Neuronal stem cell (in vitro differentiated cells): ENCODE measurements around the gene MYO19.
A peak's percentile ranks its signal among the peaks of the same experiment; 100 is the strongest.

Experiments used
- DNase-seq: peaks from one replicate; pipeline ENCODE4 v3.0.0-alpha.2; 2013; ENCODE audit warnings: low spot score
- H2AFZ ChIP-seq: one replicate; pipeline ENCODE4 v1.6.1; 2013; ENCODE audit warnings: mild to moderate bottlenecking, low read length, inconsistent platforms
- H2AK5ac ChIP-seq: 2 replicates; pipeline ENCODE4 v1.6.1; 2013; ENCODE audit warnings: low read depth, mild to moderate bottlenecking, inconsistent platforms, low read length, moderate library complexity, mixed read lengths
- H2BK120ac ChIP-seq: 2 replicates; pipeline ENCODE4 v1.6.1; 2013; ENCODE audit warnings: low read depth, mild to moderate bottlenecking, inconsistent platforms, low read length, moderate library complexity, mixed read lengths
- H2BK12ac ChIP-seq: one replicate; pipeline ENCODE4 v1.6.1; 2013; ENCODE audit warnings: low read length, inconsistent platforms
- H2BK15ac ChIP-seq: 2 replicates; pipeline ENCODE4 v1.6.1; 2013; ENCODE audit warnings: mild to moderate bottlenecking, low read length, inconsistent platforms, mixed read lengths
- H2BK5ac ChIP-seq: one replicate; pipeline ENCODE4 v1.6.1; 2013; ENCODE audit warnings: inconsistent platforms, mild to moderate bottlenecking, low read length, moderate library complexity
- H3K14ac ChIP-seq: one replicate; pipeline ENCODE4 v1.6.1; 2013; ENCODE audit warnings: low read length, inconsistent platforms
- H3K18ac ChIP-seq: 2 replicates; pipeline ENCODE4 v1.6.1; 2013; ENCODE audit warnings: low read length, inconsistent platforms
- H3K23ac ChIP-seq: 2 replicates; pipeline ENCODE4 v1.6.1; 2013; ENCODE audit warnings: low read depth, mild to moderate bottlenecking, mixed read lengths, low read length, inconsistent platforms; ENCODE audit not compliant: poor library complexity
- H3K27ac ChIP-seq: replicated peaks from 3 replicates; pipeline ENCODE4 v1.5.1; 2013; ENCODE audit warnings: low read length, inconsistent platforms
- H3K27me3 ChIP-seq, 3 experiments: 2 replicates each; pipeline ENCODE4 v1.6.1; 2013; ENCODE audit warnings: low read length in 3 of 3, mild to moderate bottlenecking in 2 of 3, inconsistent platforms in 1 of 3, low read depth in 1 of 3, mixed read lengths in 1 of 3, moderate library complexity in 1 of 3; ENCODE audit not compliant: control insufficient read depth in 3 of 3, insufficient read depth in 3 of 3
- H3K36me3 ChIP-seq, 2 donors: replicated peaks in 1 of 2; 2 replicates each; pipeline ENCODE4 v1.6.1; 2013; ENCODE audit warnings: low read length in 2 of 2; ENCODE audit not compliant: control insufficient read depth in 2 of 2, insufficient read depth in 2 of 2
- H3K4ac ChIP-seq: 2 replicates; pipeline ENCODE4 v1.6.1; 2013; ENCODE audit warnings: inconsistent platforms, mild to moderate bottlenecking, low read length, moderate library complexity
- H3K4me1 ChIP-seq, 2 donors: 1 replicate in 1 of 2; 2 replicates in 1 of 2; pipeline ENCODE4 v1.6.1; 2013; ENCODE audit warnings: low read length in 2 of 2, low read depth in 1 of 2; ENCODE audit not compliant: control insufficient read depth in 2 of 2, insufficient read depth in 1 of 2
- H3K4me2 ChIP-seq: one replicate; pipeline ENCODE4 v1.6.1; 2013; ENCODE audit warnings: mild to moderate bottlenecking, low read length, inconsistent platforms; ENCODE audit not compliant: insufficient read depth, poor library complexity, severe bottlenecking
- H3K4me3 ChIP-seq, 2 donors: 2 replicates each; pipeline ENCODE4 v1.5.1; 2013; ENCODE audit warnings: low read length in 2 of 2, mild to moderate bottlenecking in 2 of 2, inconsistent platforms in 1 of 2, moderate library complexity in 1 of 2
- H3K79me1 ChIP-seq: one replicate; pipeline ENCODE4 v1.6.1; 2013; ENCODE audit warnings: low read depth, mild to moderate bottlenecking, inconsistent platforms, low read length, moderate library complexity
- H3K9ac ChIP-seq: one replicate; pipeline ENCODE4 v1.6.1; 2013; ENCODE audit warnings: mild to moderate bottlenecking, low read depth, low read length, inconsistent platforms; ENCODE audit not compliant: poor library complexity
- H3K9me3 ChIP-seq, 2 donors: replicated peaks in 1 of 2; 2 replicates each; pipeline versions ENCODE3 to v1.6.1; 2013; ENCODE audit warnings: low read length in 2 of 2, mild to moderate bottlenecking in 2 of 2, inconsistent platforms in 1 of 2, low read depth in 1 of 2, mixed read lengths in 1 of 2, moderate library complexity in 1 of 2; ENCODE audit not compliant: control insufficient read depth in 2 of 2, insufficient read depth in 1 of 2
- H4K8ac ChIP-seq: one replicate; pipeline ENCODE4 v1.6.1; 2013; ENCODE audit warnings: low read depth, mild to moderate bottlenecking, inconsistent platforms, low read length, moderate library complexity
- H4K91ac ChIP-seq: one replicate; pipeline ENCODE4 v1.6.1; 2013; ENCODE audit warnings: low read length, low read depth, mild to moderate bottlenecking, inconsistent platforms; ENCODE audit not compliant: poor library complexity
- WGBS, 2 donors: extraction: QIAGEN DNeasy Blood & Tissue Kit; methylation state at CpG; one replicate each; pipeline ENCODE4 v1.1.7; 2013; ENCODE audit warnings: missing lambda C conversion rate in 2 of 2, mixed read lengths in 1 of 2; ENCODE audit not compliant: insufficient read length in 2 of 2, insufficient replicate concordance in 1 of 2; ENCODE audit errors: extremely low coverage in 2 of 2; 5-methylcytosine and 5-hydroxymethylcytosine counted together

Gene MYO19

GRCh38 chr17:36532435-36532975, 2.2 kb downstream of the MYO19 start:
- Histone ChIP-seq H3K79me1 (no peaks in the 10 kb centered on the region), H3K4me1 (peaks cover 5 to 8% of the 10 kb centered on the region in 2 donors), H3K36me3 (peaks cover 29 to 71% of the 10 kb centered on the region in 2 donors), H3K4ac (no peak overlapping the region), H3K4me3 (no peak overlapping the region), H4K91ac (no peak overlapping the region), H3K14ac (no peak overlapping the region), H3K4me2 (no peak overlapping the region), H2BK120ac (no peak overlapping the region), H2BK5ac (no peak overlapping the region), H3K23ac (no peak overlapping the region), H3K27me3 (no peaks in the 10 kb centered on the region), H3K18ac (no peak overlapping the region), H3K27ac (no peak overlapping the region), H2BK12ac (no peak overlapping the region), H2BK15ac (no peak overlapping the region), H3K9me3 (no peaks in the 10 kb centered on the region), H2AK5ac (no peak overlapping the region), H3K9ac (no peak overlapping the region), H2AFZ (no peak overlapping the region), H4K8ac (no peak overlapping the region)
- no peak for DNase-seq
- no CpG with 5 or more reads among the region's 2 CpGs for WGBS, 2 donors

- no peak overlapping the region for H2BK15ac ChIP-seq
- H3K4me2 ChIP-seq = no peak overlapping the region
- H3K27ac ChIP-seq = no peak overlapping the region
- H3K9me3 ChIP-seq = no peaks in the 10 kb centered on the region
- peaks cover 3 to 4% of the 10 kb centered on the region in 2 donors for H3K4me1 ChIP-seq
- H3K9ac ChIP-seq = no peak overlapping the region
- H2AFZ ChIP-seq = no peak overlapping the region
- H2BK12ac ChIP-seq = no peak overlapping the region
- peaks cover 48 to 94% of the 10 kb centered on the region in 2 donors for H3K36me3 ChIP-seq
- no peaks in the 10 kb centered on the region for H3K27me3 ChIP-seq
- H2BK5ac ChIP-seq = no peak overlapping the region
- H3K4me3 ChIP-seq = no peak overlapping the region
- no peak overlapping the region for H3K23ac ChIP-seq
- DNase-seq = no peak
- H4K91ac ChIP-seq = no peak overlapping the region
- no peak overlapping the region for H4K8ac ChIP-seq
- no peak overlapping the region for H3K18ac ChIP-seq
- H3K4ac ChIP-seq = no peak overlapping the region
- no peak overlapping the region for H2AK5ac ChIP-seq
- no peaks in the 10 kb centered on the region for H3K79me1 ChIP-seq
- no peak overlapping the region for H3K14ac ChIP-seq
- H2BK120ac ChIP-seq = no peak overlapping the region
Observed at GRCh38 chr17:36529121-36529520, 5.5 kb downstream of the MYO19 start.

- Histone ChIP-seq H4K91ac (no peak overlapping the region), H2BK12ac (no peak overlapping the region), H3K79me1 (no peaks in the 10 kb centered on the region), H3K9ac (no peak overlapping the region), H3K36me3 (peaks cover 47 to 94% of the 10 kb centered on the region in 2 donors), H2BK5ac (no peak overlapping the region), H3K18ac (no peak overlapping the region), H3K27me3 (no peaks in the 10 kb centered on the region), H3K4me2 (no peak overlapping the region), H3K14ac (no peak overlapping the region), H2AFZ (no peak overlapping the region), H4K8ac (no peak overlapping the region), H2BK15ac (no peak overlapping the region), H2BK120ac (no peak overlapping the region), H3K9me3 (no peaks in the 10 kb centered on the region), H3K23ac (peak overlapping the region; percentile 2), H3K27ac (no peak overlapping the region), H3K4ac (no peak overlapping the region), H3K4me1 (no peaks in the 10 kb centered on the region), H3K4me3 (no peak overlapping the region), H2AK5ac (no peak overlapping the region)
- WGBS, 2 donors = no CpG with 5 or more reads among the region's 7 CpGs
- no peak for DNase-seq
Observed at GRCh38 chr17:36527621-36528250, 6.9 kb downstream of the MYO19 start.

GRCh38 chr17:36525888-36526287, 8.8 kb downstream of the MYO19 start:
- Histone ChIP-seq H3K18ac (no peak overlapping the region), H3K79me1 (no peaks in the 10 kb centered on the region), H2AK5ac (no peak overlapping the region), H2BK5ac (no peak overlapping the region), H3K23ac (no peak overlapping the region), H3K27me3 (no peaks in the 10 kb centered on the region), H2BK12ac (no peak overlapping the region), H4K8ac (no peak overlapping the region), H4K91ac (no peak overlapping the region), H2BK120ac (no peak overlapping the region), H2BK15ac (no peak overlapping the region), H3K27ac (no peak overlapping the region), H3K4me1 (no peaks in the 10 kb centered on the region), H3K9me3 (no peaks in the 10 kb centered on the region), H3K9ac (no peak overlapping the region), H3K36me3 (peaks cover 36 to 91% of the 10 kb centered on the region in 2 donors), H3K14ac (no peak overlapping the region), H3K4me3 (no peak overlapping the region), H3K4me2 (no peak overlapping the region), H2AFZ (no peak overlapping the region), H3K4ac (no peak overlapping the region)
- no CpG with 5 or more reads among the region's 6 CpGs for whole genome bisulfite sequencing, 2 donors
- DNase-seq = no peak
